ENCODE measurements around the gene ZNF639.

The ZNF639 gene

DNA sequence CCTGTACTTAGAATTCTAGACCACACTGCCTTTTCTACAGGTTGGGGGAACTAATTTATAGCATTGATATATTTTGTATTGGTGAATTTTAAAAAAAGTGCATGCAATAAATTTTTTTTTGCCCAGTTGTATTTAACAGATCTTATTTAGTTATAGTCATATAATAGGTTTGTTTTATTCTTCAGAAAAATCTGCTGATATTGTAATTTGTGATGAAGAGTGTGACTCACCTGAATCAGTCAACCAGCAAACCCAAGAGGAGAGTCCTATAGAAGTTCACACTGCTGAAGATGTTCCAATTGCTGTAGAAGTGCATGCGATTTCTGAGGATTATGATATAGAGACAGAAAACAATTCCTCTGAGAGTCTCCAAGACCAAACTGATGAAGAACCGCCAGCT, 10.3 kb downstream of the ZNF639 start:
- TF ChIP-seq ZBTB7A (IDR thresholded peaks at IDR 0.05; ENCODE audit: low read depth): no peak
- no peak for TF ChIP-seq CEBPB (IDR thresholded peaks at IDR 0.05)
- no peak for TF ChIP-seq FOXM1 (IDR thresholded peaks at IDR 0.05; ENCODE audit: borderline replicate concordance, low read depth)
- TF ChIP-seq TAF1 (IDR thresholded peaks at IDR 0.05; ENCODE audit: low read depth): no peak
- no peak for TF ChIP-seq EP300 (IDR thresholded peaks at IDR 0.05; ENCODE audit: borderline replicate concordance)
- TF ChIP-seq, protein P1, sequence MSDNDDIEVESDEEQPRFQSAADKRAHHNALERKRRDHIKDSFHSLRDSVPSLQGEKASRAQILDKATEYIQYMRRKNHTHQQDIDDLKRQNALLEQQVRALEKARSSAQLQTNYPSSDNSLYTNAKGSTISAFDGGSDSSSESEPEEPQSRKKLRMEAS (IDR thresholded peaks at IDR 0.05): no peak
- no peak for TF ChIP-seq TCF12 (IDR thresholded peaks at IDR 0.05; ENCODE audit: low read depth)
- TF ChIP-seq, protein P2, sequence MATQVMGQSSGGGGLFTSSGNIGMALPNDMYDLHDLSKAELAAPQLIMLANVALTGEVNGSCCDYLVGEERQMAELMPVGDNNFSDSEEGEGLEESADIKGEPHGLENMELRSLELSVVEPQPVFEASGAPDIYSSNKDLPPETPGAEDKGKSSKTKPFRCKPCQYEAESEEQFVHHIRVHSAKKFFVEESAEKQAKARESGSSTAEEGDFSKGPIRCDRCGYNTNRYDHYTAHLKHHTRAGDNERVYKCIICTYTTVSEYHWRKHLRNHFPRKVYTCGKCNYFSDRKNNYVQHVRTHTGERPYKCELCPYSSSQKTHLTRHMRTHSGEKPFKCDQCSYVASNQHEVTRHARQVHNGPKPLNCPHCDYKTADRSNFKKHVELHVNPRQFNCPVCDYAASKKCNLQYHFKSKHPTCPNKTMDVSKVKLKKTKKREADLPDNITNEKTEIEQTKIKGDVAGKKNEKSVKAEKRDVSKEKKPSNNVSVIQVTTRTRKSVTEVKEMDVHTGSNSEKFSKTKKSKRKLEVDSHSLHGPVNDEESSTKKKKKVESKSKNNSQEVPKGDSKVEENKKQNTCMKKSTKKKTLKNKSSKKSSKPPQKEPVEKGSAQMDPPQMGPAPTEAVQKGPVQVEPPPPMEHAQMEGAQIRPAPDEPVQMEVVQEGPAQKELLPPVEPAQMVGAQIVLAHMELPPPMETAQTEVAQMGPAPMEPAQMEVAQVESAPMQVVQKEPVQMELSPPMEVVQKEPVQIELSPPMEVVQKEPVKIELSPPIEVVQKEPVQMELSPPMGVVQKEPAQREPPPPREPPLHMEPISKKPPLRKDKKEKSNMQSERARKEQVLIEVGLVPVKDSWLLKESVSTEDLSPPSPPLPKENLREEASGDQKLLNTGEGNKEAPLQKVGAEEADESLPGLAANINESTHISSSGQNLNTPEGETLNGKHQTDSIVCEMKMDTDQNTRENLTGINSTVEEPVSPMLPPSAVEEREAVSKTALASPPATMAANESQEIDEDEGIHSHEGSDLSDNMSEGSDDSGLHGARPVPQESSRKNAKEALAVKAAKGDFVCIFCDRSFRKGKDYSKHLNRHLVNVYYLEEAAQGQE (IDR thresholded peaks at IDR 0.05; ENCODE audit: low read depth): no peak
- no peak for TF ChIP-seq RAD21 (IDR thresholded peaks at IDR 0.05; ENCODE audit: low read depth)
- TF ChIP-seq NFIC (IDR thresholded peaks at IDR 0.05): no peak

DNA sequence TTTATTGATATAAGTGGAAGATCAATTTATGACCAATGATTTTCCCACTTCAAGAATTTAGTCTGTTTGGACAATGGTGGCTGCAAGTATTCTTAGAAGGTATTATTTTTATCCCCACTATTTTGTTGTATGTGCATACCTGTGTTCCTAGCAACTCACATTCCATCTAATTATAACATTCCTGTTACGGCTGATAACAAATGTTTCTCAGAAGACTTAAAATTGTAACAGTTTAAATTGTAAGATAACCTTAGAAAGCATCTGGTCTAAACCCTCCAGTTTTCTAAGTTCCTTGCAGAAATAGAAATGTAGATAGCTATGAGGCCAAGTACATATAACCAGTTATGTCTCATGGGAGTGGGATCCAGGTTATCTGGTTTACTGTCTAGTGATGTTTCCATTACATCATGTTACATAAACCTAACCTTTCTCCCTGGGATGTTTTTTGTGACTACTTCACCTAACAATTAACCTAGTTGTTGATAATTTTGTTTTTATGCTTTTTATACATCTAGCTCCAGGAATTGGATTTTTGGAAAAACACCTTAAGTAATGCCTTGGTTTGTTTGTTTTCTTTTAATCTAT, 13.6 kb downstream of the ZNF639 start:
- TF ChIP-seq FOXM1 (IDR thresholded peaks at IDR 0.05; ENCODE audit: borderline replicate concordance, low read depth) (no peak), NFIC (IDR thresholded peaks at IDR 0.05) (no peak), TEAD4 (IDR thresholded peaks at IDR 0.05) (no peak)
- TF ChIP-seq, protein P2 (IDR thresholded peaks at IDR 0.05; ENCODE audit: low read depth): no peak
- TF ChIP-seq, protein P3, sequence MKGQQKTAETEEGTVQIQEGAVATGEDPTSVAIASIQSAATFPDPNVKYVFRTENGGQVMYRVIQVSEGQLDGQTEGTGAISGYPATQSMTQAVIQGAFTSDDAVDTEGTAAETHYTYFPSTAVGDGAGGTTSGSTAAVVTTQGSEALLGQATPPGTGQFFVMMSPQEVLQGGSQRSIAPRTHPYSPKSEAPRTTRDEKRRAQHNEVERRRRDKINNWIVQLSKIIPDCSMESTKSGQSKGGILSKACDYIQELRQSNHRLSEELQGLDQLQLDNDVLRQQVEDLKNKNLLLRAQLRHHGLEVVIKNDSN (IDR thresholded peaks at IDR 0.05): no peak

DNA sequence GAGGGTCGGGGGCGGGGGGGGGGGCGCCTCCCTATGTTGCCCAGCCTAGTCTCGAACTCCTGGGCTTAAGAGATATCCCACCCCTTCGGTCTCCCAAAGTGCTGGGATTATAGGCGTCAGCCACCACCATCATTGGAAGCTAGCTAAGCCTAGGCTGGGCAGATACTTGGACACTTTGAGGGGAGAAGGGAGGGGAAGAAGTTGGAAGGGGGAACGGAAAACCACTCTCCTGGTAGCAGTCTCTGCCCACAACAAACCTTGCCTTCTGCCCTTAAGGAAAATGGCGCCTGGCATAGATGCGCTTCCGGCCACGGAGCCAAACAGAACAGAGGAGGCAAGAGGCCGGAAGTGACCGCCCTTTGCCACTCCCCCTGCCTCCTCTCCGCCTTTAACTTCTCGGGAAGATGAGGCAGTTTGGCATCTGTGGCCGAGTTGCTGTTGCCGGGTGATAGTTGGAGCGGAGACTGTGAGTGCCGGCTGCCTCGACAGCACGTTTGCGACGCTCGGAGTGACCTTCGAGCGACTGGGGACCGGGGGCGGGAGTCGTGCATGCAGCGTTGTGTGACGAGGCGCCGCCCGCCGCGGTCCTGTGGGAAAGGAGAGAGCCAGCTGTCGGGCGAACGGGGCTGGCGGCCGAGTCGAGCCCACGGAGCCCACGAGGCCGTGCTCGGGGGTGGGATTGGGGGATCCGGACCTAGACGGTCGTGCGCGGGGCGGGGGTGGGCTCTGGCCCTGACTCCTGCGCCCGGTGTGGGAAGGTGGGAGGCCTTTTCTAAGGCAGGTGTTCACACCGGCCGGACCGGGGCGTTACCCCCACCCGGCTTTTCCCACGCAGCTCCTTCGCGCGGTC, 24.7 kb downstream of the ZNF639 start, which contains the start of gene MFN1:
Gene MFN1, plus strand, starts transcription at position 365 of the 850 bp plus-strand sequence. CDS start 1,143 bp downstream, outside the sequence.
- TF ChIP-seq TAF1 (IDR thresholded peaks at IDR 0.05; ENCODE audit: low read depth) (peak; percentile 82), YY1 (IDR thresholded peaks at IDR 0.05; ENCODE audit: low read depth) (peak; percentile 99), EGR1 (IDR thresholded peaks at IDR 0.05) (0 out of 2 replicates have a peak, but pooled peaks have one; percentile 33), FOXM1 (IDR thresholded peaks at IDR 0.05; ENCODE audit: borderline replicate concordance, low read depth) (no peak), NFIC (IDR thresholded peaks at IDR 0.05) (peak; percentile 33; the same call in 1 of the 2 replicates), CREB1 (IDR thresholded peaks at IDR 0.05; ENCODE audit: low read depth) (peak; percentile 72), RAD21 (IDR thresholded peaks at IDR 0.05; ENCODE audit: low read depth) (no peak), CEBPB (IDR thresholded peaks at IDR 0.05) (no peak), TEAD4 (IDR thresholded peaks at IDR 0.05) (no peak; the same call in 1 of the 2 replicates), EP300 (IDR thresholded peaks at IDR 0.05; ENCODE audit: borderline replicate concordance) (no peak), TCF12 (IDR thresholded peaks at IDR 0.05; ENCODE audit: low read depth) (0 out of 2 replicates have a peak, but pooled peaks have one; percentile 12), ZBTB7A (IDR thresholded peaks at IDR 0.05; ENCODE audit: low read depth) (no peak)
- TF ChIP-seq, protein P1 (IDR thresholded peaks at IDR 0.05): peak; percentile 72; the same call in 1 of the 2 replicates
- TF ChIP-seq, protein P2 (IDR thresholded peaks at IDR 0.05; ENCODE audit: low read depth): no peak
- TF ChIP-seq, protein P3 (IDR thresholded peaks at IDR 0.05): no peak

All from Ishikawa (cell line).